Retina (tissue), 1 donor: ENCODE measurements around the gene METTL21A.
"Not testable (repeated sequence)": the region's sequence is repeated elsewhere in the genome, so short reads cannot be mapped to it uniquely, and the experiment has no call there.

Experiments used
- DNase-seq: peaks from one replicate; pipeline ENCODE4 v3.0.0-alpha.2; 2016

METTL21A gene

DNA sequence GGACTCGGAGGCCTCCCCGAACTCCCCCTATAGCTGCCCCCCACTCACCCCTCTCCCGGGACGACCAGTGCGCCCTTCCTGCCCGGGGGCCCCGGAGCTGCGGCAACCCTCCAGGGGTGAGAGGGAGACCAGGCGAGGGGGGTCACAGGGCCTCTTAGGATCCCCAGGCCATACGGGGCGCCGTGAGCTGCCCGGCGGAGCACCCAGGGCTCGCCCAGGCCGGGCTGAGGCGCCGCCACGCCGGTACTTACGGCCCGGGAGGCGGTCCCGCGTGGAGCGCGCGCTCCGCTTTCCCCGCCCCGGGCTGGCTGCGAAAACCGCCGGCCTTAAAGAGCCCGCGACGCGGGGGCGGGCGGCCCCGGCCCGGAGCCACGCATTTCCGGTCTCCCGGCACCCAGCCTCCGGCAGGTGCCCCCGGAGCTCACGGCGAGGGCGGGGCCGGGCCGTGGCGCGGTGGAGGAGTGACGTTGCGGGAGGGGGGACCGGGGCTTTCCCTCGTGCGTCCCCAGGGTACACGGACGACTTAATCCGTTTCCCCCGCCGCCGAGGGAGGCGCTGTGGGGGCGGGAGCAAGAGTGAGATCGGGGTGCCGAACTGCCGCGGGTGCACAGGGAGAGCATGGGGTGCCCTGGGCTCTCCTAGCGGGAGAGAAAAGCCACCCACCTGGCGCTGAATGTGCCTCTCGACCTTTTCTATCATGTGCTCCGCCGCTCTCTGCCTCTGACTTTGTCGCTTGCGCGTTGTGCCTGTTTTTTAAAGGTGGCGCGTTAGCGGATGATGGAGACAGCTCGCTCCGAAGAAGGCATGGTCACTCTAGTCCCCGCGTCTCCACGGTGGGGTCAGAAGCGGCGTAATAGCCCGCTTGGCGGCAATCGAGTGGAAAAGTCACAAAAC lies at the start of gene METTL21A:
Gene METTL21A, minus strand, starts transcription at position 381 of the 894 bp plus-strand sequence. CDS start 1,019 bp downstream, outside the sequence.
- DNase-seq: peak; percentile 92

DNA sequence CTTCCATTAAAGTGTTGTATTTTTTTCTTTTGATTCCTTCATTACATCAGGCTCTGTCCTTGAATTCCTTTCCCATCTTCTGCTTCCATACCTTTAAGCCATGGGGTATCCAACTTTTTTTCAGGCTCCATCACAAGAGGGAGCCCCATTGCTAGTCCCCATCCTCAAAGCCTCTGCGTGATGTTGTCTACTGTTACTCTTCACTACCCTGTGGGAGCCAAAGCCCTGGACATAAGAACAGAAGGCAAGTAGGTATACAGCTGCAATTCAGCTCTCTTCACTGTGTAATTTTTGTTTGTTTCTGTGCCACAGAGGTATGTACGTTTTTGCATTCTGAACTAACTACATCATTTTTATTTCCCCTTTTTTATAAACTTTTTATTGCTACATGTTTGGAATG lies 49.6 kb upstream of the METTL21A start:
- no peak for DNase-seq

DNA sequence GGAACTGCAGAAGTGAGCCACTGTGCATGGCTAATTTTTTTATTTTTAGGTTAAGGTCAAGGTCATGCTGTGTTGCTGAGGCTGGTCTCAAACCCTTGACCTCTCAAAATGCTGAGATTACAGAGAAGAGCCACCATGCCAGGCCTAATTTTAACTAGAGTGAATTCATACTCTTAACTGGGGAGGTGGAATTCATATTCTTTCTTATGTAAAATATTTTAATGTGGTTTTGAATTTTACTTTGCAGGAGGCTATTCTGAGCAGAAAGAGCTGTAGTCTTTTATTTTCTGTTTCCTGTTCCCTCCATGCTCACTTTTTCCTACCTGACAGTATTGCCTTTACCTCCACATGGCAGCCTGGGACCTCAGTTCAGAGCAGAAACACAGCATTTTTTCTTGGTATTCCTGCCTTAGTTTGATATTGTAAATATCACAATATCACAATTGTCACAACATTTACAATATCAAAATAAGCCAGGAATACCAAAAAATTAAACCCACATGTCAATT lies 49.1 kb upstream of the METTL21A start:
- DNase-seq: no peak

DNA sequence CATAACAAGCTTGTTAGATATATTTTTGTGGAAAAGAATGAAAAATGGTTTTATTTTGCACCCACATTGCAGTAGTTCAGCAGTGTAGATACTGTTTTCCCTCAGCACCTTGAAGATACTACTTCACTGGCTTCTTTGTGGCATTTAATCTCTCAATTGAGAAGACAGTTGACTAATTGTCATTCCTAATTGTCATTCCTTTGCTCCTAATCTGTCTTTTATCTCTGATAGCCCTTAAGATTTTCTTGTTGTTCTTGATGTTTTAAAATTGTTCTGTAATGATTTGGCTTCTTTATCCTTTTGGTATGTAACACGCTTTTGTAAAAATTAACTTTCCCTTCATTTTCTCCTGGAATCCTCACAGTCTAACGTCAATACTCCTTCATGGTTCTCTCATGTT lies 48.2 kb upstream of the METTL21A start:
- no peak for DNase-seq

DNA sequence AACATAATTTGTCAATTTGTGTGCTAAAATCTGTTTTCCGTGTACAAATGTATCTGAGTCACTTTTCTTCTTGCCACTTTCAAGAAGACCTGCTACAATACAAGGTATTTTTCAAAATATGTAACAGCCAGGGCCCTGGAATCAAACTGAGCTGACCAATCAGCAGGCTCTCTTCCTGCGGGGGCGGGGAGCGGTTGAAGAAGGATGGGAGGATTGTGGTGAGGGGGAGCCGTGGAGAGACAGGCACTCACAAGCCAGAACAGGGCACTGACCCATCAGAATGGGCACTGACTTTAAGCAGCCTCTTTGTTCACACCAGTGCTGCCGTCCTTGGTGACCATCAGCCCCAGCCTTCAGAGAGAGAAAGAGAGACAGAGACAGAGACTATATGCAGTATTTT lies 45.7 kb upstream of the METTL21A start:
- DNase-seq: no peak

DNA sequence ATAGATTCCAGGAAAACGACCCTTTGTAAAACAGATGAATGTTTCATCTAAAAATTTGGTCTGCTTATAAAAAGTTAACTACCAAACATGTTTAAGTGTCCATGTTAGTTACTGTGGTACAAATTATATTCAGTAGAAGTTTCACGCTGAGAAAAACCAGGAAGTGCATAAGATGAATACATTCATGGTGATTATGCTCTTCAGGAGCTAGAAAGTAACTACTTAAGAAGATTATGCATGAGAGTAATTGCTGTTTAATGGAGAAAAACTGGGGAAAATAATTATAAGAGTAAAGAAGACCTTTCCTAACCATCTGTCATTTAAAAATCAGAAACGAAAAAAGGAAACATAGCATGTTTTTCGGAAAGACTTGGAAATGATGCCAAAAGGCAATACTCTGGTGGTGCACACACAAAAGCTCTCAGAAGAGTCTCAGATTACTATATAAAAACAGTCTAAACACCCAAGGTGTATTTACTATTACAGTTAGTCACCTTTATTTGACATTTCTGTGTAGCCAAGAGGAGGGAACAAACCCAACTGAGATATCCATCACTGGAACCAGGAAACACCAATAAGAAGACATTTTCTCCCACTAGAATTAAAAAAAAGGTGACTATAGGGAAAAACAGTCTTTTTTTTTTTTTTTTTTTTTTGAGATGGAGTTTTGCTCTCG lies 38.8 kb upstream of the METTL21A start:
- DNase-seq: no peak

DNA sequence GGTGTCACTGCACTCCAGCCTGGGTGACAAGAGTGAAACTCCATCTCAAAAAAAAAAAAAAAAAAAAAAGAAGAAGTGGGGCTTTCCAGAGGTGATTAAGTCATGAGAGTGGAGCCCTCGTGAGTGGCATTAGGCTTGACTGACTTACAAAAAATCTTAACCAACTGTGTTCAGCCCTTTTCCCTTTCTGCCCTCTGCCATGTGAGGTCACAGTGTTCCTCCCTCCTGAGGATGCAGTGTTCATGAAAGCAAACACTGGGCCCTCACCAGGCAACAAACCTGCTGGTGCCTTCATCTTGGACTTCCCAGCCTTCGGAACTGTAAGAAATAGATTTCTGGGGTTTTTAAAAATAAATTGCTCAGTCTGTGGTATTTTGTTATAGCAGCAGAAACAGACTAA lies 37.0 kb upstream of the METTL21A start:
- DNase-seq: no peak

DNA sequence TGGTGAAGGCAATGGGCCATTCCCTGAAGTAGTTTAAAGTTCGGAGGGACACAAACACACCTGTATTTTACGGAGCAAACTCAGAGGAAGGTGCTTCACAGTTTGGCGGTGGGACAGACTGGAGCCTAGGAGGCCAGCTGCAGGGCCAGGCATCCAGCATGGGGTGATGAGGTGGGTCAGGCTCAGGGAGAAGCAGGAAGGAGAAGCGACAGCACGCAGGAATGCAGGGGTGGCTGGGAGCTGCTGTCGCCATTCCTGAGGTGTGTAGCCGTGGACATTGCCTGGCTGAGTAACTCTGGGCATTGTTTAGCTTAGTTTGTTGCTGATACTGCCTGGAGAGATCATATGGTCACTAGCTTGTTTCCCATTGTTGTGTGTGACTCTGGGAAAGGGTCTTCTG lies 35.8 kb upstream of the METTL21A start:
- DNase-seq: no peak

DNA sequence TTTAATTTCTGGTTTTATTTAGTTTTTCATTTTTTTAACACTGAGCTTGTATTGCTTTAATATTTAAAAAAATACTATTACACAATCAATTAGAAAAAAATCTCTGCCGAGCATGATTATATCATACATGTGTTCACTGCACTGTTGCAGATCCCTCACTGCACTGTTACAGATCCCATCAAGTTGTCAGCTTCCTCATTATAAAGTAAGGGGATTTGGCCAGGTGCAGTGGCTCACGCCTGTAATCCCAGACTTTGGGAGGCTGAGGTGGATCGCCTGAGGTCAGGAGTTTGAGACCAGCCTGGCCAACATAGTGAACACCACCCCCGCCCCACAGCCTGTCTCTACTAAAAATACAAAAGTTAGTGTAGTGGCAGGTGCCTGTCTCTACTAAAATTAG lies 33.0 kb upstream of the METTL21A start:
- no peak for DNase-seq

DNA sequence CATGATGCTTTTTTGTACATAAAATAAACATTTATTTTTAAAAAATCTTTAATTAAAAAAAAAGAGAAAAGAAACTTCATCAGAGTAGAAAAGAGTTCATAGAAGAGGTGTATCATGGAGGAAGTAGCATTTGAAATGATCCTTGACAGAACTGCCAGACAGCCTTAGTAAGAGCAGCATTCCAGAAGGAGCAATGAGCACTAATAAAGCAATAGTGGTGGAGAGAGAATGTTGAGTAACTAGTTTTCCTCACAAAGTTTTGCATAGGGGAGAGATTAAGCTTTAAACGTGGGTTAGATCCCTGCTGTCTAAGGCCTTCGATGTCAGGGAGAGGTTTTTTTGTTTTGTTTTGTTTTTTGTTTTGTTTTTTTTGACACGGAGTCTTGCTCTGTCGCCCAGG lies 29.8 kb upstream of the METTL21A start:
- no peak for DNase-seq

DNA sequence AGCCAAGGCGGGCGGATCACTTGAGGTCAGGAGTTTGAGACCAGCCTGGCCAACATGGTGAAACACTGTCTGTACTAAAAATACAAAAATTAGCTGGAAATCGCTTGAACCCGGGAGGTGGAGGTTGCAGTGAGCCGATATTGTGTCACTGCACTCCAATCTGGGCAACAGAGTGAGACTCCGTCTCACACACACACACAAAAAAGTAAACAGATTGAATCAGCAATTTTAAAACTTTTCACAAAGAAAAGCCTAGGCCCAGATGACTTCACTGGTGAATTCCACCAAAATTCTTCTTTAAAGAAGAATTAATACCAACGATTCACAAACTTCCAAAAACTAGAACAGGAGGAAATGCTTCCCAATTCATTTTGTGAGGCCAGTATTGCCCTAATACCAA lies 21.4 kb upstream of the METTL21A start:
- DNase-seq: not testable (repeated sequence)

DNA sequence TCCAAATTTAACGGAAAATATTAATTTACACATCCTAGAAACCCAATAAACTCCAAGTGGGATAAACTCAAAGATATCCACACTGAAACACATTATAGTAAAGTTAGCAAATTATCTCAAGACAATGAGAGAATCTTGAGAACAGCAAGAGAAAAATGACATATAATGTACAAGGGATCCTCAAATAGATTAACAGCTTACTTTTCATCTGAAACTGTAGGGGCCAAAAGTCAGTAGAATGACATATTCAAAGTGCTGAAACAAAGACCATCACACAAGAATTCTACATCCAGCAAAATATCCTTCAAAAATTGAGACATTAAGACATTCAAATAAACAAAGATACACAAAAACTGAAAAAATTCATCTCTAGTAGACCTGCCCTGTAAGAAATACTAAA lies 18.7 kb upstream of the METTL21A start:
- no peak for DNase-seq

DNA sequence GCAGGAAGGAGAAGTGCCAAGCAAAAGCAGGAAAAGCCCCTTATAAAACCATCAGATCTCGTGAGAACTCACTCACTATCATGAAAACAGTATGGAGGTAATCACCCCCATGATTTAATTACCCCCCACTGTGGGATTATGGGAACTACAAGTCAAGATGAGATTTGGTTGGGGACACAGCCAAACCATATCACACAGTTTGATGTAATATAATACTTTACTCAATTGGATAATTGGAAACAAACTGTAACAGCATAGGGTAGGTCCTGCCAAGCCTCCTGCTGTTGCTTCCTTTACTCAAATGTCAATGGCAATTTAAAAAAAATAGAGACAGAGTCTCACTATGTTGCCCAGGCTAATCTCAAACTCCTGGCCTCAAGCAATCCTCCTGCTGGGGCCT lies 15.5 kb upstream of the METTL21A start:
- no peak for DNase-seq

DNA sequence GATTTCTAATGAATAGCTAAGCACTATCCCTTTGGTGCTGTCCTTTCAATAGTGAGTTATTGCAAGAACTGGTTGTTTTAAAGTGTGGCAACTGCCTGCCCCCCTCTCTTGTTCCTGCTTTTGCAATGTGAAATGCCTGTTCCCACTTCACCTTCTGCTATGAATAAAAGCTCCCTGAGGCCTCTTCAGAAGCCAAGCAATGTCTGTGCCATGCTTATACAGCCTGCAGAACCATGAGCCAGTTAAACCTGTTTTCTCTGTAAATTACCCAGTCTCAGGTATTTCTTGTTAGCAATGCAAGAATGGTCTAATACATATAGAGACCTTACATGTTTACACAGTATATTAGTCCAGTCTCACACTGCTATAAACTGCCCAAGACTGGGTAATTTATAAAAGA lies 15.0 kb upstream of the METTL21A start:
- no peak for DNase-seq

DNA sequence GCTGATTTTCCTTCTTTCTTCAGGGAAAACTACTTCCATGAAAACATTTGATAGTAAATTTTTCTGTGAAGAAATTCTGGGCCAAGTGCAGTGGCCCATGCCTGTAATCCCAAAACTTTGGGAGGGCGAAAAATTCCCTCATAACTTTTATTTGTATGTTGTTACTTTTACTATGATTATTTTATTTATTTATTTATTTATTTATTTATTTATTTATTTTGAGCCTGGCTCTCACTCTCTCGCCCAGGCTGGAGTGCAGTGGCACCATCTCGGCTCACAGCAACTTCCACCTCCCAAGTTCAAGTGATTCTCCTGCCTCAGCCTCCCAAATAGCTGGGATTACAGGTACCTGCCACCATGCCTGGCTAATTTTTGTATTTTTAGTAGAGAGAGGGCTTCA lies 14.1 kb upstream of the METTL21A start:
- not testable (repeated sequence) for DNase-seq

DNA sequence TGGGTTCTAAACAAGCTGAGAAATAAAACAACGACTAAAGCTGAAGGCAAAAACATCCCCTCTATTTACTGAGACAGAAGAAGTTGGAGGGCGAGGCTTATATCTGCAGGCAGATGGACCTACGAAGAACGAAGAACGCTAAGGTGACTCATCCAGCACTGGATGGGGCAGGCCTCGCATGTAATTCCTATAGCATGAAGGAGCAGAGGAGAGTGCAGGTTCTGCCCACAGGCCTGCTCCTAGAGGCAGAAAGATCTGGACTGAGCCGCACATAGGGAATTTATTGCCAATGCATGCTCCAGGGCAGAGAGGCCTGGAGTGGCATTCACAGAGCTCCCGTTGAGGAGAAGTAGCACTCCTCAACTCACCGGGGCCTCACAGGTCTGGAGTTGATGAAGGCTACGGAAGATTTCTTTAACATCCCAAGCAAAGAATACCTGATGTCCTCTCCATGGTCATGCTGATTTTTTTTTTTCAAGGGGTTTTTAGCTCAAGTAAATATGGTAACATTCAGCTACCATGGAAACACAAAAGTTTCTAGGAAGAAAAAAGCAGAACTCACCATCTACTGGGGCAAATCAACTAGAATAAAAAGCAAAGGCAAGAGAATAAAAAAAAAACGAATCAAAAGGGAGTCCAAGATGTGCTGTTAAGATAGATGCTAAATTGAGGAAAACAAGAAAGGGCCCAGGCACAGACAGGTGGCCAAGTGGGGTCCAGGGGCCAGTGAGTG lies 10.4 kb upstream of the METTL21A start:
- no peak for DNase-seq

DNA sequence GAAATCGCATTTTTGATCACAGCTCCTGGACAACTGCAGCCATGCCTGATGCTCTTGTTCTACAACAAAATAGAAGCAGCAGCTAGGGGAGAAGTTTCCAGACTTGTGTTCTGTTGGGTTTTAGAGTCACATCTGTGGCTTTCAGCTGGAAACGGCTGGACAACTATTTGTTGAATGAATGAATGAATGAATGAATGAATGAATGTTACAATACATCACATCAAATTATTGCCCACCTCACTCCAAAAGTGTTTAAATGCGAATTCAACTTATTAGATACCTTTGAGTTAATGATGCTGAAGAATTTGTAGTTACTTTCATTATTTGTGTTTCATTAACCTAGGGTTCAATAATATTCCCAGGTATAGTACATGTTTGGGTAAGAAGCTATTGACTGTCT lies 8.5 kb upstream of the METTL21A start:
- no peak for DNase-seq

DNA sequence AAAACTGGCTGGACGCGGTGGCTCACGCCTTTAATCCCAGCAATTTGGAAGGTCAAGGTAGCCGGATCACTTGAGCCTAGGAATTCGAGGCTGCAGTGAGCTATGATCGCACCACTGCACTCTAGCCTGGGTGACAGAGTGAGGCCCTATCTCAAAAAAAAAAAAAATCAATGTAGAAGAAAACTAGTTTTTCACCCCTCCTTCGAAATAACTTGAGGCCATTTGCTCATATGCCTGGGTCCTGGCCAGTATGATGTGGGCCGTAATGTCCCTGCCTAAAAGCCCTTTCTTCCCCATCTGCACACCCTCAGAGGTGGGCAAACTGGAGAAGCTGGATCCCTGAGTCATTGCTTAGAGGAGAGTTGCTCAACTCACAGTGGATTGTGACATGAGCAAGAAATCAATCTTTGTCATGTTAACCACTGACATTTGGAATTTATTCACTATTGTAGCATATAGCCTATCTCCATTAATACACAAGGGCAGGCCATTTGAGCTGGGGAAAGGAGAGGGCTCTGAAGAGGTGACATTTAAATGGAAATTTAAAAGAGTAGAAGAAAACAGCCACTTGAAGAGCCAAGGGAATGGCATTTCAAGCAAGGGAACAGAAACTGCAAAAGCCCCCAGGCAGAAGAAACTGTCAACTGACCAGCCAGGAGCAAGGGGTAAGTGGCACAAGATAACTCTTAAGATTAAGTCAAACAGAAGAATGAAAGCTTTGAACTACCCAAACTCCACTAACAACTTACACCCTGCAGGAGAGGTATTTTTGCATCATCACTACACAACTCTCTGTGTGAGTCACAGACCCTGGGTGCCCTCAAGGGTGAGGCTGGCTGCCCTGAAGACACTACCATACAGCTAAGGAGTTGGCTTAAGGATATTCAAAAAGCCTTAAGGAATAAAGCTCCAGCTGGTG lies 7.6 kb upstream of the METTL21A start:
- no peak for DNase-seq

DNA sequence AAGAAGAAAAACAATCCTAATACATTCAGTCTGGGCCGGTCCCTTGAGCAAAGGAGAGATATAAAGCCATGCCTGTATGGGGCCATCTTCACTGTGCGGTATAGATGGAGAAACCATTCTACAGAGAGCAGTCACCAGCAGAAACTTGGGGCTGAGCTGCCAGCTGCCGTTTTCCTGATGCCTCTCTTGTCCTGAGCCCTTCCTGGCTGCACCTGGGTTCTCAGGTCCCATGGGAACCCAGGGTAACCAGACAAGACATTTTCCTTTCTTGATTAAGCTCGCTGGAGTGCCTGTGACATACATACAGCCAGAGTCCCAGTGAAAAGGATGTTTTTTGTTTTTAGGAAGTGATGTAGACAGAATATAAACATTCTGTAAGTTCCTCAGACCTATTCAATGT lies 5.3 kb upstream of the METTL21A start:
- DNase-seq: no peak

DNA sequence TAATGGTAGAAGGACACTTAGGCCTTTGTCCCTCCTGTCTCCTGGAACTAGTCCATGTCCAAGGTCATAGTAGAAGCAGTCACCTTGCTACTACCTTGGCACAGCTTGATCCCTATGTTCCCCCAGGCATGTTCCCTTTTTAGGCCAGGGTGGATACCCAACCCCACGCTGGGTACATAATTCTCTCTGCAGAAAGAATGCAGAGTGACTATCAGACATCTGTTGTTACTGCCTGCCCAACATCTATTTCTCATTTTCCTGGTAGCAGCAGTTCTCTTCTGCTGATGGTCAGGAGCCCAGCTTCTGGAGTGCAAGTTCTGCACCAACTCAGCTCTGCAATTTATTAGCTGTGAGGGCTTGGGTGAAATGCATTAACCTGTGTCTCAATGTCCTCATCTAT lies 4.4 kb upstream of the METTL21A start:
- DNase-seq: no peak

DNA sequence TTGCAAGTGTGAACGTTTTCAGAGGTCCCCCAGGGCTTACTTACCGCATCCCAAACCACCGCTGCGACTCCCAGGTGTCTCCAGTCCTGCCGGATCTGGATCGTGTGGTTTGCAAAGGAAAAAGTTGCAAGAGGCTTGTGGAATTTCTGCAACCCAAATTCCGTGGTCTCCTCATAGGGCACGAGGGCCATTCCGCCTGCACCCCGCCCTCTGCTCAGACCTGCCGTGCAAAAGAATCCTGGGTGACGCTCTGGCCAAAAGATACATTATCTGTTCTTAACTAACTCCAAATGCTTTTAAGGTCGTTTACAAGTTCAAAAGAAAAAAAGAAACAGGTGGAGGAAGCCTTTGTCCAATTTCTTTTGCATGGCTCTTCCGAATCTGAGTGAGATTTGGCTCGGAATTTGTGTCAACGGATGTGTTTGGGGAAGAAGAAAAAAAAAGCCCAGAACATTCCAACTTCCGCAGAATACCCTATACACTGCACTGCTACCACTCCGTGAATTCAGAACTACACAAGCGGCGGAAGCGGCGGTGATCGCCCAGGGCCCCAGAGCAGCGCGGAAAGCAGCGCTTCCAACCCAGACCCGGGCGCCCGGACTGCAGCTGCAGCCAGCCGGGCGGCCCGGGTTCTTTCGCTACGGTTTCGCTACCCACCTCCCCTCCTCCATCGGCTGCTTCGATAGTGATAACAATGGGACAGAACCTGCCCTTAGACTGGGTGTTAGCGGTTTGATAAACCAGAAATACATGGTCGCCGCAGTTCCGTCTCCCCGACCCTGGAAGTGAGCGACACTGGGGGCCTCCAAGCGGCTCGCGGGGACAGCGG lies 795 bp downstream of the METTL21A start:
- peak; percentile 87 for DNase-seq
